ENCODE measurements around the gene TPST1. TPM values are rescaled to one million over a fixed set of nuclear protein-coding genes. Genes with fewer than 3 reads are reported as not detected.
"Not testable (repeated sequence)": the region's sequence is repeated elsewhere in the genome, so short reads cannot be mapped to it uniquely, and the experiment has no call there.

Gene TPST1
- total RNA-seq, 1 donor from 2014 or later = 29.6 TPM

GRCh38 chr7:66219805-66220204, 14.7 kb downstream of the TPST1 start:
- Mint-ChIP-seq H3K4me1 (ENCODE audit: low read depth) (peaks cover 19% of the 10 kb centered on the region), H3K36me3 (ENCODE audit: insufficient read depth) (peaks cover 5% of the 10 kb centered on the region), H3K27me3 (no peaks in the 10 kb centered on the region), H3K27ac (no peak overlapping the region), H3K4me3 (ENCODE audit: low read depth) (no peak overlapping the region), H3K9me3 (ENCODE audit: low read depth) (no peaks in the 10 kb centered on the region)
- no peak for DNase-seq (ENCODE audit: low spot score, unreplicated experiment)
- TF ChIP-seq, protein P1, sequence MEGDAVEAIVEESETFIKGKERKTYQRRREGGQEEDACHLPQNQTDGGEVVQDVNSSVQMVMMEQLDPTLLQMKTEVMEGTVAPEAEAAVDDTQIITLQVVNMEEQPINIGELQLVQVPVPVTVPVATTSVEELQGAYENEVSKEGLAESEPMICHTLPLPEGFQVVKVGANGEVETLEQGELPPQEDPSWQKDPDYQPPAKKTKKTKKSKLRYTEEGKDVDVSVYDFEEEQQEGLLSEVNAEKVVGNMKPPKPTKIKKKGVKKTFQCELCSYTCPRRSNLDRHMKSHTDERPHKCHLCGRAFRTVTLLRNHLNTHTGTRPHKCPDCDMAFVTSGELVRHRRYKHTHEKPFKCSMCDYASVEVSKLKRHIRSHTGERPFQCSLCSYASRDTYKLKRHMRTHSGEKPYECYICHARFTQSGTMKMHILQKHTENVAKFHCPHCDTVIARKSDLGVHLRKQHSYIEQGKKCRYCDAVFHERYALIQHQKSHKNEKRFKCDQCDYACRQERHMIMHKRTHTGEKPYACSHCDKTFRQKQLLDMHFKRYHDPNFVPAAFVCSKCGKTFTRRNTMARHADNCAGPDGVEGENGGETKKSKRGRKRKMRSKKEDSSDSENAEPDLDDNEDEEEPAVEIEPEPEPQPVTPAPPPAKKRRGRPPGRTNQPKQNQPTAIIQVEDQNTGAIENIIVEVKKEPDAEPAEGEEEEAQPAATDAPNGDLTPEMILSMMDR (IDR thresholded peaks at IDR 0.05; ENCODE audit: unreplicated experiment) = no peak

GRCh38 chr7:66221442-66221841, 16.3 kb downstream of the TPST1 start:
- Mint-ChIP-seq H3K36me3 (ENCODE audit: insufficient read depth) (peaks cover 2% of the 10 kb centered on the region), H3K4me3 (ENCODE audit: low read depth) (no peak overlapping the region), H3K9me3 (ENCODE audit: low read depth) (no peaks in the 10 kb centered on the region), H3K27ac (no peak overlapping the region), H3K4me1 (ENCODE audit: low read depth) (peaks cover 19% of the 10 kb centered on the region), H3K27me3 (no peaks in the 10 kb centered on the region)
- TF ChIP-seq, protein P1 (IDR thresholded peaks at IDR 0.05; ENCODE audit: unreplicated experiment) = no peak
- DNase-seq (ENCODE audit: low spot score, unreplicated experiment) = no peak

DNA sequence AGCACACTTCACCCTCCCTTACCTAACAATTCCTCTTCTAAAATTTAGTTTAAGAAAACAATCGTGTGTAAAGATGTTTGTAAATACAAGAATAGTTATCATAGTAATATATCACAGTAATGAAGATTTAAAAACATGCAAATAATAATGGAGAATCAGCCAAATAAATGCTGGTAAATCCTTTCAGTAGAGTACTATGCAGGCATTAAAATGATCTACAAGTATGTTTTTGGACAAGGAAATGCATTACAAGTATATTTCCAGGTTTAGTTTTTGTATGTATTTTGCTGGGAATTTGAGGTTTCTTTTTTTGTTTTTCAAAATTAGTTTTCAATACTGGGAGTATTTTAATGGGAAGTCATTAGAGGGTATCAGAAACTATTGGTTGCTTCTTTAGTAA, 22.7 kb downstream of the TPST1 start:
- TF ChIP-seq, protein P1 (IDR thresholded peaks at IDR 0.05; ENCODE audit: unreplicated experiment) = no peak
- no peak for DNase-seq (ENCODE audit: low spot score, unreplicated experiment)
- H3K4me1 Mint-ChIP-seq (ENCODE audit: low read depth) = peaks cover 5% of the 10 kb centered on the region
- peaks cover 8% of the 10 kb centered on the region for H3K9me3 Mint-ChIP-seq (ENCODE audit: low read depth)
- no peak overlapping the region for H3K4me3 Mint-ChIP-seq (ENCODE audit: low read depth)
- no peak overlapping the region for H3K27ac Mint-ChIP-seq
- peaks cover 11% of the 10 kb centered on the region for H3K36me3 Mint-ChIP-seq (ENCODE audit: insufficient read depth)
- H3K27me3 Mint-ChIP-seq = no peaks in the 10 kb centered on the region

GRCh38 chr7:66231326-66232216, 26.4 kb downstream of the TPST1 start:
- H3K36me3 Mint-ChIP-seq (ENCODE audit: insufficient read depth) = peaks cover 17% of the 10 kb centered on the region
- H3K4me3 Mint-ChIP-seq (ENCODE audit: low read depth); H3K4me1 Mint-ChIP-seq (ENCODE audit: low read depth); H3K27ac Mint-ChIP-seq; DNase-seq (ENCODE audit: low spot score, unreplicated experiment); H3K27me3 Mint-ChIP-seq: not testable (repeated sequence)
- peaks cover 15% of the 10 kb centered on the region for H3K9me3 Mint-ChIP-seq (ENCODE audit: low read depth)

GRCh38 chr7:66233638-66234037, 28.5 kb downstream of the TPST1 start:
- TF ChIP-seq, protein P1 (IDR thresholded peaks at IDR 0.05; ENCODE audit: unreplicated experiment) = no peak
- Mint-ChIP-seq H3K9me3 (ENCODE audit: low read depth) (peaks cover 12% of the 10 kb centered on the region), H3K36me3 (ENCODE audit: insufficient read depth) (peaks cover 15% of the 10 kb centered on the region), H3K4me3 (ENCODE audit: low read depth) (no peak overlapping the region), H3K4me1 (ENCODE audit: low read depth) (peaks cover 25% of the 10 kb centered on the region), H3K27me3 (no peaks in the 10 kb centered on the region), H3K27ac (peak overlapping the region; percentile 51)
- no peak for DNase-seq (ENCODE audit: low spot score, unreplicated experiment)
